Measurements from ENCODE around the gene HID1.
"Not testable (repeated sequence)": the region's sequence is repeated elsewhere in the genome, so short reads cannot be mapped to it uniquely, and the experiment has no call there.

HID1 gene

GRCh38 chr17:75001915-75002843 is 29.6 kb upstream of the HID1 start:
- DNase-seq, result no peak

- DNase-seq, result no peak
Observed at GRCh38 chr17:74999523-74999922, 27.0 kb upstream of the HID1 start.

DNA sequence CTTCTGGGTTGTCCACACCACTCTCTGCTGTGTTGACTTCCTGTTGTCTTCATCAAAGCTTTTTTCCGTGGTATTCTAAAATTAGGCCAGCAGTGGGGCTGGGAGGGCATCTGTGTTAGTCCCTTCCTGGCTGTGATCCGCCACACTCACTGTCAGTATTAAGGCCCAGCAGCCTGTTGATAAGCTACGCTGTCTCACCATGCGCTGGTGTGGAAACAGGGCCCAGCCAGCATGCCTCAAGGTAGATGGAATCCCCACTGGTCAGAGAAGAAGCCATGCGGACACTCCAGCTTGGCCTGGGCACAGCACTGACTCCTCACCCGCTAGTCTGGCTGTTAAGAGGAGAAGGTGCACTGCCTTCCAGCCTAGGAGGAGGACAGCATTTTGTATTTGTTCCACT is 26.2 kb upstream of the HID1 start:
- DNase-seq, result peak; percentile 28 to 43

DNA sequence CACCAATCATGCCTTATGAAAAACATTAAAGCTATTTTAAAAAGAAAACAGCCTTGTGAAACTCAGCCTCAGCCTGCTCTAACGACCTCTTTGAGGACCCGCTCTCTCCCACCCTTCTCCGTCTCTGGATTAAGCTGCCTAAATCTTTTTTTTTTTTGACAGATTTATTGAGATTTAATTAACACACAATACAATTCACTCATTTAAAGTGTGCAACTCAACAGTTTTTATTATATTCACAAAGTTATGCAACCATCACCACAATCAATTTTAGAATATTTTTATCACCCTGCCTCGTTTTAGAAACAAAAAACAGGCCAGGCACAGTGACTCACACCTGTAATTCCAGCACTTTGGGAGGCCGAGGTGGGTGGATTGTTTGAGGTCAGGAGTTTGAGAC is 23.3 kb upstream of the HID1 start:
- DNase-seq, result no peak

- no peak for DNase-seq
Observed at GRCh38 chr17:74994440-74994839, 21.9 kb upstream of the HID1 start.

- no peak for DNase-seq
Observed at GRCh38 chr17:74992223-74992622, 19.7 kb upstream of the HID1 start.

- DNase-seq, result no peak
Observed at GRCh38 chr17:74990581-74991105, 18.1 kb upstream of the HID1 start.

DNA sequence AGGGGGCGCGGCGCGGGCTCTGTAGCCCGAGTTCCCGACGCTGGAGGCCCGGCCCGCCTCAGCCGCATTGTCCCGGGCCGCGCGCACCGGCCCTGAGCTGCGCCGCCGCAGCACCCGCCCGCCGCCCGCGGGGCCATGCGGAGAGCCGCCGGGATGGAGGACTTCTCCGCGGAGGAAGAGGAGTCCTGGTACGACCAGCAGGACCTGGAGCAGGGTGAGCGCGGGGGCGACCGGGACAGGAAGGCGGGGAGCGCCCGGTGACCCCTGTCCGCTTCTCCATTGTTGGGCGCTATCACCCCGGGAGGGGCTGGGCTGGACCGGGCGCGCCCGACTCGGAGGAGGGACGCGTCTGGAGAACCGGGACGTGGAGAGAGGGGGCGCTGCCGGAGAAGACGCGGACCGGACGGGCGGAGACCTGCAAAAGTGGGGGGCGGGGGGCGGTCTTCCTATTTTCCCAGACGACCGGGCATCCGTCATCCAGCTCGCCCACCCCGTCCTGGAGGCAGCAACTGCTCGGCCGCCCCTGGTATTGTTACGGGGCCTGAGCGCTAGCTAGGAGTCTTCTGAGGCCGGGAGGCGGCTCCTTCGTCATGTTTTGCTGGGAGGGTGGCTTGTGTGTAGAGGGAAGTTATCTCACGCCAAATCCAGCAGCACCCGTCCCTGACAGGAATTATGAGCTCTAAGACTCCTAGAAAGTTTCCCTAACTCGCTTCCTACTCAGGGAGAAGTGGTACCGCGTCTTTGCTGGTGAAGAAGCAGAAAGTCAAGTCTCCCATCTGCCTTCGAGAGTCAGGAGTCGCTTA is 15.6 kb upstream of the HID1 start:
- DNase-seq, result peak in 1 of 2 experiments; percentile 20

DNA sequence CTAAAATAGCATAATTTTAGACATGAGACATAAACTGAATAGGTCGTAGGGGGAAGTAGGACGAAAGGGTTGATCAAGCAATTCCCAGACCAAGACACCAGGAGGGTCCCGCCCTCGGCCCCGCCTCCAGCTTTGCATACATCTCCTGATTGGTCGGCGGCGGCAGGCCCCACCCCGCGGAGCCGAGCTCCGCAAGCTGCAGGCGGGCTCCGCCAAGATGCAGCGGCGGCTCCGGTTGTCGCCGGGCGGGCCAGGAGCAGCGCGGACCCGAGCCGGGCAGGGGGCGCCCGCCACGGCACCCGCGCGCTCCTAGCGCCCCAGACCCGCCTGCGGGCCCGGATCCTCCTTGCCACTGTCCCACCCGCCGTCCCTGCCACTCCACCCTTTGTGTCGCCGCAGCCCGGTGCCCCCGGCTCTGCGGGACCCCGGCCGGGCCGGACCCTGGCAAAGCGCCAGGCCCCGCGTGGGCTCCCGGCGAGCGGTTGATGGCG is 14.9 kb upstream of the HID1 start, which contains the start of gene CDR2L:
CDR2L (plus strand) TSS at position 215 of the 491 bp plus-strand sequence. CDS start 412 bp downstream, outside the sequence.
- DNase-seq, result peak; percentile 76 to 92

DNA sequence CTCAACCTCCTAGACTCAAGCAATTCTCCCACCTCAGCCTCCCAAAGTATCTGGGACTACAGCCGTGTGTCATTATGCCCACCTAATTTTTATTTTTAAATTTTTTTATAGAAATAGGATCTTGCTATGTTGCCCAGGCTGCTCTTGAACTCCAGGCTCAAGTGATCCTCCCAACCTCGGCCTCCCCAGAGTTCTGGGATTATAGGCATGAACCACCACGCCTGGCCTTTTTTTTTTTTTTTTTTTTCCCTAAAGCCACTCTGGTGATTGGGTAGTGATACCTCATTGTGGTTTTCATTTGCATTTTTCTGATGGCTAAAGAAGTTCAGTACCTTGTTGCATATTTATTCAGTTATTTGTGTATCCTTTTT is 13.6 kb upstream of the HID1 start:
- no peak for DNase-seq

DNA sequence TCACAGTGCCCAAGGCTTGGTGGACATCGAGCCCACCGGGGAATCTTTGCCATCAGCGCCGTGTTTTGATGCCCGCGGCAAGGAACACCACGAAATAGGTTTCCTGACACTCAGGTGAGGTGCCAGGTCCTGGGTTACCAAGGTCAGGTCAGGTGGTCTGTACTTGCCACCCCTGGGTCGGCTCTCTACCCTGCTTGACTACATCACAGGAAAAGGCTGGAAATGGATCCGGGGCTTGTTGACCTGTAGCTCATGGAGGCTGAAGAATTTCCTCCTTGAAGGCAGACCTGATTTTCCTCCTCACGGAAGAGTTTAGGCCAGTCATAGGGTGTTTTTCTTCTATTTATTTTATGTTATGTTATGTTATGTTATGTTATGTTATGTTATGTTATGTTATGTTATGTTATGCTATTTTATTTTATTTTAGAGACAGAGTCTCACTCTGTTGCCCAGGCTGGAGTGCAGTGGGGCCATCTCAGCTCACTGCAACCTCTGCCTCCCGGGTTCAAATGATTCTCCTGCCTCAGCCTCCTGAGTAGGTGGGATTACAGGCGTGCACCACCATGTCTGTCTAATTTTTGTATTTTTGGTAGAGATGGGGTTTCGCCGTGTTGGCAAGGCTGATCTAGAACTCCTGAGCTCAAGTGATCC is 10.2 kb upstream of the HID1 start:
- DNase-seq, result not testable (repeated sequence)

GRCh38 chr17:74981979-74982662 is 9.6 kb upstream of the HID1 start:
- DNase-seq, result peak in 1 of 2 experiments; percentile 51

GRCh38 chr17:74981318-74981978 is 8.9 kb upstream of the HID1 start:
- DNase-seq, result no peak

DNA sequence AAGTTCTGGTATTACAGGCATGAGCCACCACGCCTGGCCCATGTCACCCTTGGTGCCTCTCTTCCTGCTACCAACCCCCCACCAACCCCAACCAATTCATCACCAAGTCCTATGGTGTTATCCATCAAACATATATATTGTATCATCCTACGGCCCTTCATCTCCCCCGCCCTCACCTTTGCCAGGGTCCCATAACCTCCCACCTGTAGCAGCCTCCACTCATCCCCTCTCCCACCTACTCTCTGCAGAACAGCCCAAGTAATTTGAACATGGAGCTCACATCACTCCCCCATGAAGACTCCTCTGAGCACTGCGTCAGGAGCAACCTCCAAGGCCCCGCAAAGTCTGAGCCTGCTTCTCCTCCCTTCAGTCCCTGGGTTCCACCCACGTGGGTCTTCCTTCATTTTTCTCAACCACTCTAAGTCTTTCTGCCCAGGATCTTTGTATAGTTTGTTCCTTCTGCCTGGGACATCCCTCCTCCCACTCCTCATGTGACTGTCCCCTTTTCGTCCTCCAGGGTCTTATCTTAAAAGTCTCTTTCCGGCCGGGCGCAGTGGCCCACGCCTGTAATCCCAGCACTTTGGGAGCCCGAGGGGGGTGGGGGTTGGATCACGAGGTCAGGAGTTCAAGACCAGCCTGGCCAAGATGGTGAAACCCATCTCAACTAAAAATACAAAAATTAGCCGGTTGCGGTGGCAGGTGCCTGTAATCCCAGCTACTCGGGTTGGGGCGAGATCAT is 7.0 kb upstream of the HID1 start:
- no peak for DNase-seq

DNA sequence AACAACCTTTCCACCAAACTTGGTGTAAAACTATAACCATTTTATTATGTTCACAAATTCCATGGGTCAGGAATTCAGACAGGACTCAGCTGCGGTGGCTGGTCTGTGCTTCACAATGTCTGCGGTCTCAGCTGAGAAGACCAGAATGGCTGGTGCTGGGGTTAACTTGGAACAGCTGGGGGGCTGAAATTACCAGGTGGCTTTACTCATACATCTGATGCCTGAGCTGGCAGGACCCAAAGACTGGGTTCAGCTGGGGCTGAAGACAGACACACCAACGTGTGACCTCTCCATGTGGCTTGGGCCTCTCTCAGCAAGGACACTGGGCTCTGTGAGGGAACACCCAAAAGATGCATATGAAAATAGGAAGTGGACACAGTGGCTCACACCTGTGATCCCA is 5.7 kb upstream of the HID1 start:
- no peak for DNase-seq

DNA sequence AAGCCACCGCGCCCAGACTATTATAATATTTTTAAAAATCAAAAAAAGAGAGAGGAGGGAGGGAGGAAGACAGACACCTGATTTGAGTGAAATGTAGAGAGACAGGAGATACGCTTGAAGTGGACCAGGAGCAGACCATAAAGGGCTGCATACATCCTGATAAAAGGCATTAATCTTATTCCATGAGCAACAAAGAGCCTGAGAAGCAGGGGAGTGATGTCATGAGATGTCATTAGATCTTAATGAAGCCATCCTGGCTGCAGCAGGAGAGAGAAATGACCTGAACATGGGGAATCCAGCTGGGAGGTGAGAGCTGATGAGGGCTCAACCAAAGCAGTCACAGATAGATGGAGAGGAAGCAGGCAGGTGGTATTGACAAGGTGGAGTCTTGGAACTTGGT is 5.2 kb upstream of the HID1 start:
- no peak for DNase-seq

- DNase-seq, result no peak
Observed at GRCh38 chr17:74975943-74976342, 3.4 kb upstream of the HID1 start.

DNA sequence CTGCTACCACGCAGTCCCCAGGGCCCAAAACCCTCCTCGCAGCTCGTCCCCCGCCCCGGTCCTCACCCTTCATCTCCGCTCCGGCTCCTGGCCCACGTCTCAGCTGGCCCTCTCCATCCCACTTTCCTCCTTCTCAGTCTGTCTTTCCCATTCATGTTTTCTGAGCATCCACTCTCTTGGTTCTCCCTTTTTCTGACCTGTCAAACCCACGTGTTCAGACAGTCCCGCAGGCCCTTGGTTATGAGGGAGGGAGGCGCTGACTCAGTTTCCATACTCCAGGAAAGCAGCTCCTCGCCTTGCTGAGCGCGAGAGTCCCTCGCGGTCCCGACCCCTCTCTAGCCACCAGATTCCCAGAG is 392 bp upstream of the HID1 start:
- DNase-seq, result no peak

DNA sequence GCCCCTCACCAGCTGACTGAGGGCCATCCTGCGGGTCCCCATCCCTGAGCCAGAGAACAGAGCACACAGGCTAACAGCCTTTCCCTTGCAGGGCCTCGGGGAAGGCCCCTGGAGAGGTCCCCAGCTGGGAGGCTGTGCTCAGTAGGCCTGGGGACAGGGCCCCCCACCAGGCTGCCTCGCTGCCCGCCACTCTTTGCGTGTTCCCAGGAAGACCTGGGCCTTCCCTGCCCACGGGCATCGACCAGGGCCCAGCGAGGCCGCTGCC is 785 bp downstream of the HID1 start:
- DNase-seq, result no peak

DNA sequence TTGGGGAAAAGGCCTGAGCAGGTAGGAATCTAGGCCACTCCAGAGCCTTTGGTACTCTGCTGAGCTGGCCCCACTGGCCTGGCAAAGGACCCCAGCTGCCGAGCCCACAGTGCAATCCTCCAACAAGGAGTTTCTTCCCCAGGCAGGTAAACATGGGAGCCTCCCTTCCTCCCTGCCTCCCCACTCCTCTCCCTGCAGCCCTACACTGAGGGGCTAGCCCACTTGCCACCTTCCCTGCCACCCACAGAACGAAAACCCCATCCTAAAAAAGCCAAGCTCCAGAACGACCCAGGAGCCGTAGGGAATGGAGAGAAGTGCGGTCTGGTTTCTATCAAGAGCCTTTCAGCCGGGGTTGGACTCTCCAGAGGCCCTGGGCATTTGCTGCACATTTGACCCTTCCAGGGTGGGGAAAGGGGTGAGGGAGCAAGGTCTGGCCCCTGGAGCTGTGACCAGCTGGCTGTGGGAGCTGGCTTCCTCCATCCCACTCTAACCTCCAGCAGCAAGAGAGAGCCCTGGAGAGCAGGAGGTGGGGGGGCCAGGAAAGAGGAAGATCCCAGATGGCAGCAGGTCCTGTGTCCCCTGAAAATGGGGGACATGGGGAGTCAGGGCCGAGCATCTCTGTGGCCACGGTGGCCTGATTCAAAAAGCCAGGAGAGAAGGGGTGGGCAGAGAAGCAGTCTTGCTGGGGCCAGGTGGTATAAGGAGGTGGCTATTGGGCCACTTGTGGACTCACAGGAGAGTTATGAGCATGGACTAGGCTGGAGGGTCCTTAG is 1.3 kb downstream of the HID1 start:
- DNase-seq, result no peak

GRCh38 chr17:74970395-74970794 is 2.2 kb downstream of the HID1 start:
- DNase-seq, result no peak
